NCI-H1930 (cell line): ENCODE results near the gene CECR2.
"Not testable (repeated sequence)": the region's sequence is repeated elsewhere in the genome, so short reads cannot be mapped to it uniquely, and the experiment has no call there.

Experiments
- DNase-seq, 2 experiments: peaks; one replicate each; lab custom pipeline; 2025; lab: John Stamatoyannopoulos, UW

CECR2 gene

DNA sequence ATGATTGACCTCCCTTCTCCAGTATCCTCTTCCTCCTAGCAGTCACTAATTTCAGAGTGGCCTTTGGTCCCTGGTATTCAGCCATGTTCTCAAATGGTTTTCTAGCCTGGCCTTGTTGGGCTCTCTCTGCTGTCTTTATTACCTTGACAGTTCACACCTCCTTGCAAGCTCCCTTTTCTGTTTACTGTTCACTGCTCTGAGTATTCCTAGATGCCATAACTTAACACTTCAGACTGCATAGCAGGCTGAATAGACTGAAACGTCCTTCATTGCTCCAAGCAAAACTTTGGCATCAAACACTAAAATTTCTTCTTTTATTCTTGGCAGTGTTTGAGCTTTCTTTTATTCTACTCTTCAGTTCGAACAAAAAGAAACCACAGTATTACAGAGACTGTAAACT, 144.4 kb downstream of the CECR2 start:
- no peak for DNase-seq

DNA sequence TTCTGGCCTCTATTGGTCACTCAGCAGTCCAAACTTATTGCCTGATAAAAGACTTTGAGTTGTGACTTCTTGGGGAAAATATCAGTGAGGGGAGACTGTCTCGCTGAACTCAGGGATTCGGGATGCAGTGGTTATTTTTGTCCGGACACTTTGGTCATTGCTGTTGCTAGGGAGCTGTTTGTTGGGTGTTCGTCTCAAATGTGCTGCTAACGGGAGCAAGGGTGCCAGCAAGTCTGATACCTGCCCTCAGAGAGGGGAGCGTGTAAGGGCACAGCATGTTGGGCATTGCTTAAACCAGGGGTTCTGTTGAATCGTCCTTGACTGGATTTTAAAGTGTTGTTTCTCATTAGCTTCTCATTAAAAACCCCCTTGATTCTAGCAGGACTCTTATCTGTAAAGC, 144.8 kb downstream of the CECR2 start:
- DNase-seq = no peak

- DNase-seq = no peak
Measured at GRCh38 chr22:17518406-17518805, 149.1 kb downstream of the CECR2 start.

GRCh38 chr22:17521971-17522370, 152.7 kb downstream of the CECR2 start:
- not testable (repeated sequence) for DNase-seq

- DNase-seq = no peak
Measured at GRCh38 chr22:17523925-17524324, 154.7 kb downstream of the CECR2 start.

DNA sequence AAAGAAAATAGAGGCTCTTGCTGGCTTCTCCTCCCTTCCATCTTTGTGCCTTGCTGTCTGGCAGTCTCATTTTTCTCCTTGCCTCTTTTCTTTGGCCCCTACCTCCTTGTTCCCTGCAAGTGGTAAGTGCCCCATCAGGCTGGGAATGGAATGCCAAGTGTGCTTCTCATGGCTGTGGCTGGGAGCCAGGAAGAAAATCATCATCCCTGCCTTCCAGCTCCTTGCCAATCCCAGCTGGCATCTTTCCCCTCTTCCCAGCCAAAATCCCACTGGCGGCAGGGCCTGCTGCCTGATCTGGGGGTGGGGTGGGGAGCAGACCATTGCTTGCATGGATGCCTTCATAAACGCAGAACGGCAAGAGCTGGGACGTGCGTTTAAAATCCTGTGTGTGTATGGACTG, 167.0 kb downstream of the CECR2 start:
- DNase-seq = no peak

DNA sequence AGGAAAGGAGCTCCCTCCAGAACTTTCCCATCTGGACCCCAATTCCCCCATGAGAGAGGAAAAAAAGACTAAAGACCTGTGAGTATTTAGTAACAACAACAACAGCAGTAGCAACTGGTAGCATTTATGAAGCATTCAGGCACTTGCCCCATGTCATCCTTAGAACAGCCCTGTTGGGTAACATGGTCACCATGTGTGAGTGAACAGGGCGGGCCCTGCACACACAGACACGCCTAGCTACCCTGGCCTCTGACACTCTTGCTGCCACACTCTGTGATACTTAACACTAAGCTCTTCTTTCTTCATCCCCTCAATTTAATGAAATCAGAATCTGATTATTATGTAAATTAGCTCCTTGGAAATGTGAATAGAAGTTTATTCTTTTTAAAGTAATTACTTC, 167.9 kb downstream of the CECR2 start:
- DNase-seq = no peak

GRCh38 chr22:17540481-17540880, 171.2 kb downstream of the CECR2 start:
- DNase-seq = no peak

GRCh38 chr22:17541476-17541875, 172.2 kb downstream of the CECR2 start:
- no peak for DNase-seq

- DNase-seq = no peak
Measured at GRCh38 chr22:17542452-17542851, 173.2 kb downstream of the CECR2 start.

DNA sequence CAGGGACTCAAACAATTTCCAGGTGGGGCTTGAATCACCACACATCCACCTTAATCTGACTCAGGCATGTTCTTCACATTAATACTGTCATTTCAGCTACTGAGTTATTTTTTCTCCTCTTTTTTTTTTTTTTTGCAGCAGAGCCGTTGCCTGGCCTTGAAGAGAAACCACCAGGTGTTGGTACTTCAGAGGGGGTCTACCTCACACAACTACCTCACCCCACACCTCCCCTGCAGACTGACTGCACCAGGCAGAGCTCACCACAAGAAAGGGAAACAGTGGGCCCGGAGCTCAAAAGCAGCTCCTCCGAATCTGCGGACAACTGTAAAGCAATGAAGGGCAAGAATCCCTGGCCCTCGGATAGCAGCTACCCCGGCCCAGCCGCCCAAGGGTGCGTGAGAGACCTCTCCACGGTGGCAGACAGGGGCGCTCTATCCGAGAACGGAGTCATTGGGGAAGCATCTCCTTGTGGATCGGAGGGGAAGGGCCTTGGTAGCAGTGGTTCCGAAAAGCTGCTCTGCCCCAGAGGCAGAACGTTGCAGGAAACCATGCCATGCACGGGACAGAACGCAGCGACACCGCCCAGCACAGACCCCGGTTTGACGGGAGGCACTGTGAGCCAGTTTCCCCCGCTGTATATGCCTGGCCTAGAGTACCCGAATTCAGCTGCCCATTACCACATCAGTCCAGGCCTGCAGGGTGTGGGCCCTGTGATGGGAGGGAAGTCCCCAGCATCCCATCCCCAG, 178.9 kb downstream of the CECR2 start:
- no peak for DNase-seq

- DNase-seq = no peak
Measured at GRCh38 chr22:17548756-17549035, 179.4 kb downstream of the CECR2 start.

GRCh38 chr22:17549183-17549582, 179.9 kb downstream of the CECR2 start:
- no peak for DNase-seq

DNA sequence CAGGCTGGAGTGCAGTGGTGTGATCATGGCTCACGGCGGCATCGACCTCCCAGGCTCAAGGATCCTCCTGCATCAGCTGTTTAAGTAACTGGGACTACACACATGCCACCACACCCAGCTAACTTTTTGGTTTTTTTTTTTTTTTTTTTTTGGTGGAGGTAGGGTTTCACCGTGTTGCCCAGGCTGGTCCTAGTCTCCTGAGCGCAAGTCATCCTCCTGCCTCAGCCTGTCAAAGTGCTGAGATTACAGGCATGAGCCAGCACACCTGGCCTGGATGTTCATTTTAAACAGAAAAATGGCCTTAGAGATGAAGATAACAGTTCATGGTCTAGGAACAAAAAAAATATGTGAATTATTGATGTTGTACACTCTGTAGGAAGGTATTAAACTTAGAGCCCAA, 180.4 kb downstream of the CECR2 start:
- DNase-seq = no peak

- DNase-seq = no peak
Measured at GRCh38 chr22:17552737-17553136, 183.5 kb downstream of the CECR2 start.

GRCh38 chr22:17554814-17555213, 185.6 kb downstream of the CECR2 start:
- no peak for DNase-seq

- DNase-seq = no peak
Measured at GRCh38 chr22:17559188-17559587, 189.9 kb downstream of the CECR2 start.

GRCh38 chr22:17562906-17563870, 193.9 kb downstream of the CECR2 start, which contains the start of gene SLC25A18:
Gene SLC25A18, plus strand, starts transcription at chr22:17563498. Its CDS starts 16,447 bp downstream, at chr22:17579945.
- no peak for DNase-seq

DNA sequence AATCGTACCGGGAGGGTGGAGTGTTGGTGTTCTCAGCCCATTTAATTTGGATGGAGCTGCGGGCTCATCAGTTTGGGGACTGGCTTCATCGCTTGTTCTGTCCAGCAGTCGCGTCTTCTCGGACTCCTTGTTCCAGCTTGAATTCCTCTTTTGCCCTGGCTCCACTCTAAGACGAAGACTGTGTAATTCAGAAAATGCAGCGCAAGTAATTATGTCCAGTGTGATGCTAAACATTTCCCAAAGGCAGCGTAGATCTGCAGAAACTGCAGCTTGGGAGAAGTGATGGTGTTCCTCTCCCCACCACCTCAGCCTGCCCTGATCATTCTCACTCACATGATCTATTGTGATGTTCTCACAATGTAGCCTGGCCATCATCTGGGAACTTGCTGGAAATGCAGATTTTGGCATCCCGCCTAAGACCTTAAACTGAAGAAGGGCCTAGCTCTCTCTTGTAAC, 194.7 kb downstream of the CECR2 start:
- no peak for DNase-seq

- DNase-seq = not testable (repeated sequence)
Measured at GRCh38 chr22:17566016-17566687, 196.9 kb downstream of the CECR2 start.

DNA sequence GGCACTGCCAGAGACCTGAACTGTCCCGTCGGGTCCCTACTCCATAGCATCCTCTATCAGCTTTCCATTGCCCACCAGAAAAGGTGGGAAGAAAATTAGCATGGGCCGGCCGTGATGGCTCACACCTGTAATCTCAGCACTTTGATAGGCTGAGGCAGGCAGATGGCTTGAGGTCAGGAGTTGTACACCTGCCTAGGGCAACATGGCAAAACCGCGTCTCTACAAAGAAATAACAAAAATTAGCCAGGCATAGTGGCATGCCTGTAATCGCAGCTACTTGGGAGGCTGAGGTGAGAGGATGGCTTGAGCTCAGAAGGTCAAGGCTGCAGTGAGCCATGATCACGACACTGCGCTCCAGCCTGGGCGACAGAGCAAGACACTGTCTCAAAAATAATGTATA, 197.5 kb downstream of the CECR2 start:
- DNase-seq = no peak

GRCh38 chr22:17569971-17570511, 200.8 kb downstream of the CECR2 start:
- DNase-seq = no peak
